H1 (cell line): ENCODE data around the gene STX18. TPM values are rescaled to one million over a fixed set of nuclear protein-coding genes. Genes with fewer than 3 reads are reported as not detected.

Experiments
- CTCF ChIA-PET: fragments of 300-600 bp; sonication (Branson Sonifier 250); formaldehyde crosslinking; loops from one replicate; lab custom pipeline; 2021; ENCODE audit not compliant: partially characterized antibody; lab: Charles Lee
- POLR2A ChIA-PET: fragments of 300-600 bp; sonication (Branson Sonifier 250); formaldehyde crosslinking; loops from one replicate; lab custom pipeline; 2021; ENCODE audit warnings: inconsistent platforms; ENCODE audit not compliant: partially characterized antibody; lab: Charles Lee
- DNase-seq, 2 experiments: peaks; one replicate each; pipeline versions ENCODE4 v3.0.0 to v3.0.0-alpha.2; 2010 to 2022; ENCODE audit warnings: low spot score in 2 of 2, low read depth in 1 of 2, mixed read lengths in 1 of 2
- FAIRE-seq: peaks from 2 replicates; lab custom pipeline; 2011; peaks lifted over from hg19 to GRCh38; lab: Jason Lieb, UNC
- H2AFZ ChIP-seq: 2 replicates; pipeline ENCODE4 v1.8.1; 2012; ENCODE audit warnings: low read length, inconsistent platforms
- H2AK5ac ChIP-seq: 2 replicates; pipeline ENCODE4 v1.6.1; 2013; ENCODE audit warnings: low read depth, low read length
- H2BK120ac ChIP-seq: replicated peaks from 2 replicates; pipeline ENCODE3; 2013; ENCODE audit warnings: low read depth, low read length, inconsistent platforms
- H2BK12ac ChIP-seq: 2 replicates; pipeline ENCODE4 v1.6.1; 2013; ENCODE audit warnings: low read depth, low read length
- H2BK15ac ChIP-seq: 2 replicates; pipeline ENCODE4 v1.6.1; 2013; ENCODE audit warnings: low read length
- H2BK20ac ChIP-seq: 2 replicates; pipeline ENCODE4 v1.6.1; 2013; ENCODE audit warnings: low read length
- H2BK5ac ChIP-seq: 2 replicates; pipeline ENCODE4 v1.6.1; 2013; ENCODE audit warnings: low read depth, low read length
- H3K14ac ChIP-seq: 2 replicates; pipeline ENCODE4 v1.6.1; 2013; ENCODE audit warnings: inconsistent platforms; ENCODE audit not compliant: insufficient read length
- H3K18ac ChIP-seq: 2 replicates; pipeline ENCODE4 v1.6.1; 2013; ENCODE audit warnings: low read length; ENCODE audit errors: extremely low read depth
- H3K23ac ChIP-seq: 2 replicates; pipeline ENCODE4 v1.6.1; 2013; ENCODE audit warnings: inconsistent platforms; ENCODE audit not compliant: insufficient read length
- H3K23me2 ChIP-seq: 2 replicates; pipeline ENCODE4 v1.6.1; 2013; ENCODE audit warnings: low read depth, low read length
- H3K27ac ChIP-seq: 2 replicates; pipeline ENCODE4 v1.6.1; 2011; ENCODE audit warnings: low read depth, low read length, inconsistent platforms
- H3K27me3 ChIP-seq, 4 experiments: replicated peaks in 1 of 4; 1 replicate in 1 of 4; 2 replicates in 3 of 4; pipeline versions ENCODE4 v1.6.1 to v1.8.1; 2011 to 2013; ENCODE audit warnings: low read length in 3 of 4, mild to moderate bottlenecking in 3 of 4, inconsistent platforms in 2 of 4, mixed read lengths in 2 of 4, moderate library complexity in 1 of 4; ENCODE audit not compliant: control insufficient read depth in 3 of 4, insufficient read depth in 3 of 4; ENCODE audit errors: extremely low read depth in 1 of 4
- H3K36me3 ChIP-seq, 4 experiments: 2 replicates each; pipeline versions ENCODE4 v1.6.1 to v1.8.1; 2011 to 2013; ENCODE audit warnings: mild to moderate bottlenecking in 4 of 4, low read length in 3 of 4, moderate library complexity in 2 of 4, control low read depth in 1 of 4, inconsistent platforms in 1 of 4; ENCODE audit not compliant: insufficient read depth in 4 of 4, control insufficient read depth in 2 of 4
- H3K4ac ChIP-seq: replicated peaks from 2 replicates; pipeline ENCODE3; 2013; ENCODE audit warnings: low read length, low read depth, mixed read lengths, inconsistent platforms; ENCODE audit not compliant: insufficient read length
- H3K4me1 ChIP-seq, 4 experiments: replicated peaks in 1 of 4; 1 replicate in 1 of 4; 2 replicates in 3 of 4; pipeline versions ENCODE4 v1.6.1 to v1.8.1; 2011 to 2013; ENCODE audit warnings: low read length in 3 of 4, inconsistent platforms in 2 of 4, mixed read lengths in 1 of 4; ENCODE audit not compliant: insufficient read depth in 4 of 4, control insufficient read depth in 3 of 4
- H3K4me2 ChIP-seq, 2 experiments: 2 replicates each; pipeline versions ENCODE4 v1.6.1 to v1.8.1; 2011 to 2013; ENCODE audit warnings: low read depth in 2 of 2, low read length in 2 of 2, control low read depth in 1 of 2, inconsistent platforms in 1 of 2, mild to moderate bottlenecking in 1 of 2; ENCODE audit not compliant: insufficient read depth in 1 of 2
- H3K4me3 ChIP-seq, 4 experiments: fragments of 200-600, 300-600 bp in 1 of 4; sonication (generic), shearing (Covaris generic), sonication (Bioruptor Twin) in 1 of 4; 2 replicates each; pipeline versions ENCODE4 v1.5.1 to v1.8.1; 2011 to 2016; ENCODE audit warnings: low read length in 4 of 4, low read depth in 3 of 4, control low read depth in 2 of 4, inconsistent platforms in 2 of 4, mild to moderate bottlenecking in 2 of 4, mixed read lengths in 1 of 4, moderate library complexity in 1 of 4; ENCODE audit not compliant: insufficient read depth in 2 of 4; ENCODE audit errors: extremely low read depth in 1 of 4
- H3K56ac ChIP-seq: replicated peaks from 2 replicates; pipeline ENCODE3; 2013; ENCODE audit warnings: low read depth, mild to moderate bottlenecking, mixed read lengths, low read length, inconsistent platforms; ENCODE audit not compliant: insufficient read length
- H3K79me1 ChIP-seq: 2 replicates; pipeline ENCODE4 v1.6.1; 2013; ENCODE audit warnings: low read depth, low read length, control low read depth
- H3K79me2 ChIP-seq, 2 experiments: 2 replicates each; pipeline versions ENCODE4 v1.6.1 to v1.8.1; 2012 to 2013; ENCODE audit warnings: low read length in 2 of 2, mild to moderate bottlenecking in 2 of 2, inconsistent platforms in 1 of 2; ENCODE audit not compliant: insufficient read depth in 2 of 2, control insufficient read depth in 1 of 2
- H3K9ac ChIP-seq, 4 experiments: replicated peaks in 1 of 4; 1 replicate in 1 of 4; 2 replicates in 3 of 4; pipeline versions ENCODE4 v1.6.1 to v1.8.1; 2011 to 2013; ENCODE audit warnings: low read depth in 3 of 4, low read length in 3 of 4, control low read depth in 2 of 4, mild to moderate bottlenecking in 2 of 4, moderate library complexity in 2 of 4, inconsistent platforms in 1 of 4; ENCODE audit errors: extremely low read depth in 1 of 4
- H3K9me3 ChIP-seq, 2 experiments: 2 replicates each; pipeline versions ENCODE4 v1.6.1 to v1.8.1; 2012 to 2013; ENCODE audit warnings: mild to moderate bottlenecking in 2 of 2, moderate library complexity in 2 of 2, control low read depth in 1 of 2, inconsistent platforms in 1 of 2, low read depth in 1 of 2, low read length in 1 of 2, mixed read lengths in 1 of 2; ENCODE audit not compliant: insufficient read depth in 2 of 2
- H4K20me1 ChIP-seq, 2 experiments: replicated peaks in 1 of 2; 2 replicates each; pipeline versions ENCODE3 to v1.8.1; 2011 to 2013; ENCODE audit warnings: inconsistent platforms in 2 of 2, low read length in 2 of 2, mild to moderate bottlenecking in 1 of 2; ENCODE audit not compliant: insufficient read depth in 2 of 2, control insufficient read depth in 1 of 2
- H4K5ac ChIP-seq: 2 replicates; pipeline ENCODE4 v1.6.1; 2013; ENCODE audit warnings: low read length, low read depth, mixed read lengths, inconsistent platforms; ENCODE audit not compliant: insufficient read length
- H4K8ac ChIP-seq: 2 replicates; pipeline ENCODE4 v1.8.0; 2013; ENCODE audit warnings: mild to moderate bottlenecking, moderate library complexity, low read length, inconsistent platforms; ENCODE audit not compliant: insufficient read depth; ENCODE audit errors: extremely low read depth
- H4K91ac ChIP-seq: replicated peaks from 2 replicates; pipeline ENCODE3; 2013; ENCODE audit warnings: low read length, mixed read lengths, inconsistent platforms; ENCODE audit not compliant: insufficient read length
- ASH2L ChIP-seq: fragments of 200-600, 300-600 bp; sonication (generic); IDR thresholded peaks from one replicate; pipeline ENCODE4 v1.7.1; 2017; ENCODE audit warnings: low read length
- BRCA1 ChIP-seq: IDR thresholded peaks from 2 replicates; pipeline ENCODE4 v1.6.1; 2012; ENCODE audit warnings: low read depth, low read length, improper control_type of control experiment
- EGR1 ChIP-seq: IDR thresholded peaks from 2 replicates; pipeline ENCODE4 v1.6.1; 2011; ENCODE audit warnings: low read depth, low read length, borderline replicate concordance
- GABPA ChIP-seq: IDR thresholded peaks from 2 replicates; pipeline ENCODE4 v1.6.1; 2011; ENCODE audit warnings: mild to moderate bottlenecking, low read length, moderate library complexity, borderline replicate concordance; ENCODE audit not compliant: insufficient read depth
- MAFK ChIP-seq: IDR thresholded peaks from 2 replicates; pipeline ENCODE4 v1.6.1; 2012; ENCODE audit warnings: low read depth, mild to moderate bottlenecking, improper control_type of control experiment, low read length
- RFX5 ChIP-seq: IDR thresholded peaks from 2 replicates; pipeline ENCODE4 v1.6.1; 2011; ENCODE audit warnings: low read depth, low read length, improper control_type of control experiment, borderline replicate concordance
- SP1 ChIP-seq: IDR thresholded peaks from 2 replicates; pipeline ENCODE4 v1.6.1; 2011; ENCODE audit warnings: low read depth, low read length
- WGBS, 2 experiments: shearing (Covaris generic) in 1 of 2; methylation state at CpG; one replicate each; pipeline versions ENCODE4 v1.1.6 to v1.1.7; 2013 to 2015; ENCODE audit warnings: low lambda C conversion rate in 2 of 2, mixed read lengths in 2 of 2, inconsistent platforms in 1 of 2, low coverage in 1 of 2, missing lambda C conversion rate in 1 of 2; ENCODE audit not compliant: insufficient replicate concordance in 2 of 2, insufficient coverage in 1 of 2, insufficient read length in 1 of 2; ENCODE audit errors: extremely low coverage in 1 of 2, missing lambda C conversion rate in 1 of 2; 5-methylcytosine and 5-hydroxymethylcytosine counted together
- polyA plus RNA-seq, 7 experiments: library from polyadenylated mRNA; depleted of rRNA in 3 of 7; stranded (reverse) in 5 of 7; unstranded in 2 of 7; fragments of >200 nt in 5 of 7; fragments of 200-250 nt in 2 of 7; gene quantifications; 1 replicate in 5 of 7; 2 replicates in 1 of 7; 4 replicates in 1 of 7; pipeline versions ENCODE4 v1.2.1 to v1.2.3, GENCODE V29; 2011 to 2013; ENCODE audit warnings: missing spikeins in 2 of 7, mixed read lengths in 2 of 7
- total RNA-seq: library from RNA; stranded (reverse); fragmentation: NEBNext Ultra II Directional; extraction: Animal tissue kit (Norgen Biotek cat#: 25700); gene quantifications from 2 replicates; pipeline ENCODE4 v1.2.1, GENCODE V29; 2021

STX18 gene
- total and polyA plus RNA-seq, 2 of the 8 experiments (the other 6 are each of a cell fraction or from before 2014, with no cell fraction given) = 14.6 to 18.3 TPM

DNA sequence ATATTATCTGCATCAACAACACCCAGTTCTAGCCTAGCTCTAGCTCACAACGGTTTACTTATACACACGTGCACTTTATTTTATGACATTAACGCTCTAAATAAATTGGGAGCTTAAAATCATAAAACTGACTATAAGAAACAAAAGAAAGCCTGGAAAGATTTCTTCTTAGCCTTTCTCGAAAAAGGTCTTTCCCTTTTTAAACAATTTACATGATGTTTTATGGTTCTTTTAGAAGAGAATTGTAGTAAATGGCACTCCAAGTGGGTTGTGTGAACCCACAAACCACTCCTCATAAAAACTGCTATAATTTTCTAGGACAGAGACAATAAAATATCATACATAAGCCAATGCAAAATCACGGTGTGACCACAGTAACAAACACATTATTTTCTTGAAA lies 23.1 kb downstream of the STX18 start:
- FAIRE-seq = no peak

More for the DNA sequence above, 23.1 kb downstream of the STX18 start:
- no peak overlapping the region for H2BK15ac ChIP-seq
- H4K8ac ChIP-seq = no peak overlapping the region
- WGBS, 2 experiments = 92% methylated on average over 5 of the region's 5 CpGs; no CpG with 5 or more reads in 1 of the 2 experiments
- H4K20me1 ChIP-seq = peaks cover 0 to 2% of the 10 kb centered on the region in 2 experiments
- no peaks in the 10 kb centered on the region for H3K79me1 ChIP-seq
- H3K23me2 ChIP-seq = no peaks in the 10 kb centered on the region
- CTCF ChIA-PET = interaction anchor here (0.7 to 9.8 kb wide), 33 partner anchors 9 to 361 kb away, joined by 3 to 86 read pairs (median 4); partner anchors contain the start of gene STX18
- peaks cover 0 to 11% of the 10 kb centered on the region in 2 experiments; a peak in 2 of 4 replicates for H3K79me2 ChIP-seq
- H3K4me2 ChIP-seq = no peak overlapping the region
- POLR2A ChIA-PET = no interaction called here
- H3K14ac ChIP-seq = no peak overlapping the region
- H2AFZ ChIP-seq = no peak overlapping the region
- no peak for TF ChIP-seq SP1
- TF ChIP-seq ASH2L = no peak
- TF ChIP-seq EGR1 = no peak
- no peak for TF ChIP-seq BRCA1
- TF ChIP-seq GABPA = no peak
- no peak for TF ChIP-seq RFX5
- no peak for TF ChIP-seq MAFK
- no peak overlapping the region for H2BK12ac ChIP-seq
- no peak overlapping the region for H3K4ac ChIP-seq
- no peaks in the 10 kb centered on the region for H3K9me3 ChIP-seq
- no peak overlapping the region for H3K56ac ChIP-seq
- DNase-seq = no peak
- no peak overlapping the region for H2BK5ac ChIP-seq
- H2BK20ac ChIP-seq = no peak overlapping the region
- H2BK120ac ChIP-seq = no peak overlapping the region
- no peaks in the 10 kb centered on the region for H3K36me3 ChIP-seq
- H2AK5ac ChIP-seq = no peak overlapping the region
- no peak overlapping the region for H3K18ac ChIP-seq
- no peak overlapping the region for H4K5ac ChIP-seq
- no peak overlapping the region for H3K23ac ChIP-seq
- no peak overlapping the region for H4K91ac ChIP-seq
- H3K9ac ChIP-seq = no peak overlapping the region
- peaks cover 0 to 4% (median 2%) of the 10 kb centered on the region in 4 experiments; a peak in 1 of 7 replicates for H3K4me1 ChIP-seq
- H3K27me3 ChIP-seq = no peaks in the 10 kb centered on the region
- H3K4me3 ChIP-seq = no peak overlapping the region
- H3K27ac ChIP-seq = no peak overlapping the region
